CD14-positive monocyte (primary cell): ENCODE results near the gene NUDT9. TPM values are rescaled to one million over a fixed set of nuclear protein-coding genes. Genes with fewer than 3 reads are reported as not detected.

Experiments used
- DNase-seq, 3 donors: peaks; one replicate each; pipeline ENCODE4 v3.0.0-alpha.2; 2011 to 2022
- H2AFZ ChIP-seq: 2 replicates; pipeline ENCODE4 v1.6.0; 2012; ENCODE audit warnings: mild to moderate bottlenecking, low read depth, low read length, inconsistent platforms; ENCODE audit not compliant: insufficient read depth, poor library complexity, severe bottlenecking
- H3K27ac ChIP-seq, 2 donors: 1 replicate in 1 of 2; 2 replicates in 1 of 2; pipeline ENCODE4 v1.5.1; 2012 to 2013; ENCODE audit warnings: low read length in 2 of 2, control low read depth in 1 of 2, inconsistent platforms in 1 of 2, low read depth in 1 of 2, mild to moderate bottlenecking in 1 of 2
- H3K27me3 ChIP-seq, 2 donors: one replicate each; pipeline versions ENCODE4 v1.6.0 to v1.6.1; 2011 to 2013; ENCODE audit warnings: low read length in 2 of 2; ENCODE audit not compliant: control insufficient read depth in 2 of 2, insufficient read depth in 2 of 2
- H3K36me3 ChIP-seq, 2 donors: replicated peaks in 1 of 2; 1 replicate in 1 of 2; 2 replicates in 1 of 2; pipeline versions ENCODE4 v1.5.1 to v1.6.1; 2012 to 2013; ENCODE audit warnings: low read length in 2 of 2, control low read depth in 1 of 2, inconsistent platforms in 1 of 2, mild to moderate bottlenecking in 1 of 2; ENCODE audit not compliant: insufficient read depth in 2 of 2, control insufficient read depth in 1 of 2
- H3K4me1 ChIP-seq, 2 donors: 1 replicate in 1 of 2; 2 replicates in 1 of 2; pipeline versions ENCODE4 v1.5.1 to v1.6.1; 2012 to 2013; ENCODE audit warnings: low read length in 2 of 2, control low read depth in 1 of 2, inconsistent platforms in 1 of 2, mild to moderate bottlenecking in 1 of 2, moderate library complexity in 1 of 2; ENCODE audit not compliant: insufficient read depth in 2 of 2, control insufficient read depth in 1 of 2
- H3K4me2 ChIP-seq: replicated peaks from 2 replicates; pipeline ENCODE3; 2012; ENCODE audit warnings: low read length, moderate library complexity, mild to moderate bottlenecking; ENCODE audit not compliant: poor library complexity, severe bottlenecking; ENCODE audit errors: extremely low read depth
- H3K4me3 ChIP-seq, 3 experiments: fragments of 200-600 bp in 1 of 3; sonication (generic) in 1 of 3; replicated peaks in 1 of 3; 1 replicate in 2 of 3; 2 replicates in 1 of 3; pipeline ENCODE4 v1.5.1; 2011 to 2013; ENCODE audit warnings: low read length in 3 of 3, mild to moderate bottlenecking in 3 of 3, control low read depth in 2 of 3, low read depth in 2 of 3, inconsistent platforms in 1 of 3, moderate library complexity in 1 of 3
- H3K79me2 ChIP-seq: 2 replicates; pipeline ENCODE4 v1.6.0; 2012; ENCODE audit warnings: mild to moderate bottlenecking, control low read depth, inconsistent platforms, low read length, moderate library complexity; ENCODE audit not compliant: insufficient read depth
- H3K9ac ChIP-seq: 2 replicates; pipeline ENCODE4 v1.6.0; 2017; ENCODE audit warnings: low read length, mild to moderate bottlenecking; ENCODE audit not compliant: insufficient read depth, poor library complexity, severe bottlenecking
- H3K9me3 ChIP-seq, 2 donors: replicated peaks in 1 of 2; 1 replicate in 1 of 2; 2 replicates in 1 of 2; pipeline versions ENCODE4 v1.5.1 to v1.6.1; 2012 to 2013; ENCODE audit warnings: low read length in 2 of 2, control low read depth in 1 of 2; ENCODE audit not compliant: control insufficient read depth in 1 of 2, insufficient read depth in 1 of 2
- H4K20me1 ChIP-seq: 2 replicates; pipeline ENCODE4 v1.6.0; 2012; ENCODE audit warnings: mild to moderate bottlenecking, low read length, control low read depth, moderate library complexity; ENCODE audit not compliant: insufficient read depth
- H3K27ac Mint-ChIP-seq, 7 donors: one replicate each; pipeline ENCODE4 v1.8.0; 2020; ENCODE audit warnings: mild to moderate bottlenecking in 7 of 7, mixed read lengths in 7 of 7, moderate library complexity in 6 of 7, inconsistent platforms in 2 of 7
- H3K27me3 Mint-ChIP-seq, 3 donors: one replicate each; pipeline ENCODE4 v1.8.0; 2021 to 2022; ENCODE audit warnings: low read depth in 3 of 3, mild to moderate bottlenecking in 3 of 3, mixed read lengths in 3 of 3, moderate library complexity in 3 of 3, inconsistent platforms in 1 of 3
- H3K36me3 Mint-ChIP-seq, 2 donors: one replicate each; pipeline ENCODE4 v1.8.0; 2020; ENCODE audit warnings: mixed read lengths in 2 of 2, inconsistent platforms in 1 of 2, mild to moderate bottlenecking in 1 of 2
- H3K4me1 Mint-ChIP-seq: one replicate; pipeline ENCODE4 v1.8.0; 2020; ENCODE audit warnings: mild to moderate bottlenecking, mixed read lengths
- H3K4me3 Mint-ChIP-seq, 2 donors: one replicate each; pipeline ENCODE4 v1.8.0; 2020; ENCODE audit warnings: mild to moderate bottlenecking in 2 of 2, mixed read lengths in 2 of 2, moderate library complexity in 1 of 2
- H3K9me3 Mint-ChIP-seq, 7 donors: one replicate each; pipeline ENCODE4 v1.8.0; 2020 to 2022; ENCODE audit warnings: mixed read lengths in 7 of 7, mild to moderate bottlenecking in 6 of 7, moderate library complexity in 6 of 7, inconsistent platforms in 2 of 7
- WGBS: methylation state at CpG from one replicate; pipeline ENCODE4 v1.1.5; 2013; ENCODE audit warnings: missing lambda C conversion rate; ENCODE audit not compliant: insufficient coverage; 5-methylcytosine and 5-hydroxymethylcytosine counted together
- intact Hi-C, 2 donors: fragments of 100-400 bp; cut with micrococcal nuclease; formaldehyde crosslinking; loops; one replicate each; pipeline versions ENCODE4 v1.15.0 to v1.15.1; 2023
- polyA plus RNA-seq, 3 donors: library from polyadenylated mRNA; depleted of rRNA in 1 of 3; unstranded in 2 of 3; stranded (reverse) in 1 of 3; fragments of 300-500 nt in 2 of 3; fragments of >200 nt in 1 of 3; fragmentation: Illumina TruSeq in 2 of 3; gene quantifications; 1 replicate in 2 of 3; 2 replicates in 1 of 3; pipeline ENCODE4 v1.2.3, GENCODE V29; 2012 to 2021
- TF ChIP-seq, protein P1 (sequence below): fragments of 200-600 bp; IDR thresholded peaks from one replicate; pipeline ENCODE4 v1.8.0; 2022; ENCODE audit warnings: antibody characterized with exemption, mild to moderate bottlenecking

NUDT9 gene
- polyA plus RNA-seq, 3 donors: 9.6 to 14.3 (median 12.5) TPM

DNA sequence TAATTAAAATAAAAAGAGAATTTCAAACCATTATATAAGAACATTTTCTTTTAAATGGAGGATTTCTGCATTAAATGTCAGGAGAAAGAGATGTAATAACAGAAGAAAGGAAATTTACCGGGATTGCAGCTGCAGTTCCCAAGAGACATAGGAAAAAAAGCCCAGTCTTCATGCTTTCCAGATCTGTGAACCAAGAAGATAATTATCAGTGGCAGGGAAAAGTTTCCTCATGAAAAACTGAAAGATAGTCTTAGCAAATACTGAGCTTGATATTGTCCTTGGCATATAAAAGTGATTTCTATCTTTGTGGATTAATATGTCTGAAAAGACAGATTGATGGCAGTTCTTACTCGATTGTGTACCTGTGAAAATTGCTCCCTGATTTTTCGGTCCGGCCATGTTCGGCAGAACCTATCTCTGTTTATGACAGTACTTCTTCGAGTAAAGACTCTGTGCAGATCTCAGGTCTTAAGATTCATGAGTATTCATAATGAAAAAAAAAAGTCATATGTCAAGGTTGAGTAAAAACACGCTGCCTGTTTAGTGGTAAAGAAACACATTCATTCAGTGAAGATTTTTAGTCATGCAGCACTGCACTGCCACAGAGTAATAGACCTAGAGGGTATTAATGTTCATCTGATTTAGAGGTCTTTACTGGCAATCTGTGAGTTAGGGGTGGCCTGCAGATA, 77.2 kb downstream of the NUDT9 start:
- H4K20me1 ChIP-seq: no peaks in the 10 kb centered on the region
- H3K4me3 Mint-ChIP-seq: no peak overlapping the region
- TF ChIP-seq, protein P1, sequence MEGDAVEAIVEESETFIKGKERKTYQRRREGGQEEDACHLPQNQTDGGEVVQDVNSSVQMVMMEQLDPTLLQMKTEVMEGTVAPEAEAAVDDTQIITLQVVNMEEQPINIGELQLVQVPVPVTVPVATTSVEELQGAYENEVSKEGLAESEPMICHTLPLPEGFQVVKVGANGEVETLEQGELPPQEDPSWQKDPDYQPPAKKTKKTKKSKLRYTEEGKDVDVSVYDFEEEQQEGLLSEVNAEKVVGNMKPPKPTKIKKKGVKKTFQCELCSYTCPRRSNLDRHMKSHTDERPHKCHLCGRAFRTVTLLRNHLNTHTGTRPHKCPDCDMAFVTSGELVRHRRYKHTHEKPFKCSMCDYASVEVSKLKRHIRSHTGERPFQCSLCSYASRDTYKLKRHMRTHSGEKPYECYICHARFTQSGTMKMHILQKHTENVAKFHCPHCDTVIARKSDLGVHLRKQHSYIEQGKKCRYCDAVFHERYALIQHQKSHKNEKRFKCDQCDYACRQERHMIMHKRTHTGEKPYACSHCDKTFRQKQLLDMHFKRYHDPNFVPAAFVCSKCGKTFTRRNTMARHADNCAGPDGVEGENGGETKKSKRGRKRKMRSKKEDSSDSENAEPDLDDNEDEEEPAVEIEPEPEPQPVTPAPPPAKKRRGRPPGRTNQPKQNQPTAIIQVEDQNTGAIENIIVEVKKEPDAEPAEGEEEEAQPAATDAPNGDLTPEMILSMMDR: no peak
- no peaks in the 10 kb centered on the region for H3K36me3 ChIP-seq
- no peak overlapping the region for H3K4me3 ChIP-seq
- no peaks in the 10 kb centered on the region for H3K4me1 ChIP-seq
- WGBS: 100% methylated on average over 5 of the region's 7 CpGs
- no peaks in the 10 kb centered on the region for H3K36me3 Mint-ChIP-seq
- peaks cover 3% of the 10 kb centered on the region for H3K4me1 Mint-ChIP-seq
- intact Hi-C loops: no loop called here
- no peak overlapping the region for H3K4me2 ChIP-seq
- no peak for DNase-seq
- no peak overlapping the region for H2AFZ ChIP-seq
- H3K27me3 Mint-ChIP-seq: peaks cover 2 to 6% (median 4%) of the 10 kb centered on the region in 3 donors
- H3K79me2 ChIP-seq: no peaks in the 10 kb centered on the region
- no peaks in the 10 kb centered on the region for H3K9me3 ChIP-seq
- no peaks in the 10 kb centered on the region for H3K27me3 ChIP-seq
- H3K9ac ChIP-seq: no peak overlapping the region
- peaks cover 0 to 1% (median 0%) of the 10 kb centered on the region in 7 donors for H3K9me3 Mint-ChIP-seq
- H3K27ac Mint-ChIP-seq: no peak overlapping the region
- H3K27ac ChIP-seq: no peak overlapping the region

DNA sequence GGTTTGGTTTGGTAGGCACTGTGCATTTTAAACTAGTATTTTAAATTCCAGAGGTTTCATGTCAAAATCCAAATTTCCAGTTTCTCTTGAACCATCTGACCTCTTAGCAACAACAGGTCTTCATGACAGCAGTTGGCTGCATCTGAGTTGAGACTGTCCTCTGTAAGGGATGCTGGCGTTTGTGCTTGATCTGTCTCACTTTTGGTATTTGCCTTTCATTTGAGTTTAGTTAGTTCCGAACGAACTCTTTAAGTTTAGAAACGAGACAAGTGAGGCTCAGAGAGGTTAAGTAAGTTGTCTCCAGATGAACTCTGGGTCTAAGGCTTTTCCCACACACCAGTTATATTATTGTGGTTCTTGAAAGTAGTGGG, 77.7 kb downstream of the NUDT9 start:
- no peak overlapping the region for H3K9ac ChIP-seq
- H3K27me3 ChIP-seq: no peaks in the 10 kb centered on the region
- H3K79me2 ChIP-seq: no peaks in the 10 kb centered on the region
- peaks cover 0 to 1% (median 0%) of the 10 kb centered on the region in 7 donors for H3K9me3 Mint-ChIP-seq
- TF ChIP-seq, protein P1: no peak
- no peaks in the 10 kb centered on the region for H3K36me3 ChIP-seq
- WGBS: no CpG with 5 or more reads among the region's 4 CpGs
- H3K4me3 Mint-ChIP-seq: no peak overlapping the region
- no peak overlapping the region for H3K4me3 ChIP-seq
- no peaks in the 10 kb centered on the region for H3K9me3 ChIP-seq
- intact Hi-C loops: no loop called here
- H2AFZ ChIP-seq: no peak overlapping the region
- peaks cover 2 to 6% (median 4%) of the 10 kb centered on the region in 3 donors for H3K27me3 Mint-ChIP-seq
- no peaks in the 10 kb centered on the region for H4K20me1 ChIP-seq
- no peak overlapping the region for H3K4me2 ChIP-seq
- no peak for DNase-seq
- H3K4me1 ChIP-seq: no peaks in the 10 kb centered on the region
- no peaks in the 10 kb centered on the region for H3K36me3 Mint-ChIP-seq
- no peak overlapping the region for H3K27ac ChIP-seq
- H3K4me1 Mint-ChIP-seq: peaks cover 3% of the 10 kb centered on the region
- no peak overlapping the region for H3K27ac Mint-ChIP-seq
